Femur (tissue), 1 donor: ENCODE measurements around the gene GZMB.
"Not testable (repeated sequence)": the region's sequence is repeated elsewhere in the genome, so short reads cannot be mapped to it uniquely, and the experiment has no call there.

Source experiments
- DNase-seq: peaks from one replicate; pipeline ENCODE4 v3.0.0-alpha.2; 2017

The GZMB gene

GRCh38 chr14:24630872-24631477 is 3.0 kb downstream of the GZMB start:
- peak; percentile 31 for DNase-seq

- no peak for DNase-seq
Measured at GRCh38 chr14:24630087-24630871, 3.7 kb downstream of the GZMB start.

GRCh38 chr14:24629521-24629920 is 4.5 kb downstream of the GZMB start:
- DNase-seq, result no peak

- DNase-seq, result no peak
Measured at GRCh38 chr14:24613747-24614146, 20.2 kb downstream of the GZMB start.

DNA sequence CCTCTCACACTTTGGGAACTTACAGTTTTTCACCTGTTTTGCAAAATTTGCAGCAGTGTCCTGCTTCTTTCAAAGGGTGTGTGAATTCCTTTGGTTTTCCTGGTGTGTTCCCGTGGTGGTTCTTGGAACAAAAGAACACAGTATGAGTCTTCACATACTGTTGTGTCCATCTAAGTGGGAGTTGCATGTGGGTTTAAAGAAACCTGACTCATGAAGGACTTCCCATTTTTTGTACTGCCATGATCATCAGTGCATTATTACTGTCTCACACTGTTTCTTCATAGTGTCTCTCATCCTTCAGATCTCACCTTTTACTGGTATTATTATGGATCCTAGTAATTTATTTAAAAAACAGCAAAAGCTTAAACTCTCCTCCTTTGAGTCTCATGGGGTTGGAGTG is 20.7 kb downstream of the GZMB start:
- no peak for DNase-seq

GRCh38 chr14:24612196-24612595 is 21.8 kb downstream of the GZMB start:
- DNase-seq, result no peak

- DNase-seq, result no peak
Measured at GRCh38 chr14:24609655-24610344, 24.2 kb downstream of the GZMB start, which contains the start of gene GZMH. GZMH (minus strand) TSS chr14:24609685; CDS start chr14:24609613, 72 bp downstream.

GRCh38 chr14:24607635-24608514 is 26.1 kb downstream of the GZMB start:
- no peak for DNase-seq

- no peak for DNase-seq
Measured at GRCh38 chr14:24607081-24607480, 26.9 kb downstream of the GZMB start.

DNA sequence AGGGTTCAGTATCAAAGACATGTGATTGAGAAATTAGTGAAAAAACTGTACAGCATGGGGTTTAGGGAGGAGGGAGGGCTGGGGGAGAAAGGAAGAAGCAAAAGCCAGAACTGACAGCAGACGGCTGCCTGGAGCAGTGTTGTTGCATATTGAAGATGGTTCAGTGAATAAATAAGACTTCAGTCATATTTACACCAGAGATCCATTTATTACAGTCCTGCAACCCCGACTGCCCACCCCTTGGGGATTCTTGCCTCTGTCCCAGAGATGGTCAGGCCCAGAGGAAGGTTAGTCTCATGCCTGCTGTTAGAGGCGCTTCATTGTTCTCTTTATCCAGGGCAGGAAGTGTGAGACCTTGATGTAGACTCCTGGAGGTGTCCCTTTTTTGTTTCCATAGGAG is 27.7 kb downstream of the GZMB start:
- no peak for DNase-seq

DNA sequence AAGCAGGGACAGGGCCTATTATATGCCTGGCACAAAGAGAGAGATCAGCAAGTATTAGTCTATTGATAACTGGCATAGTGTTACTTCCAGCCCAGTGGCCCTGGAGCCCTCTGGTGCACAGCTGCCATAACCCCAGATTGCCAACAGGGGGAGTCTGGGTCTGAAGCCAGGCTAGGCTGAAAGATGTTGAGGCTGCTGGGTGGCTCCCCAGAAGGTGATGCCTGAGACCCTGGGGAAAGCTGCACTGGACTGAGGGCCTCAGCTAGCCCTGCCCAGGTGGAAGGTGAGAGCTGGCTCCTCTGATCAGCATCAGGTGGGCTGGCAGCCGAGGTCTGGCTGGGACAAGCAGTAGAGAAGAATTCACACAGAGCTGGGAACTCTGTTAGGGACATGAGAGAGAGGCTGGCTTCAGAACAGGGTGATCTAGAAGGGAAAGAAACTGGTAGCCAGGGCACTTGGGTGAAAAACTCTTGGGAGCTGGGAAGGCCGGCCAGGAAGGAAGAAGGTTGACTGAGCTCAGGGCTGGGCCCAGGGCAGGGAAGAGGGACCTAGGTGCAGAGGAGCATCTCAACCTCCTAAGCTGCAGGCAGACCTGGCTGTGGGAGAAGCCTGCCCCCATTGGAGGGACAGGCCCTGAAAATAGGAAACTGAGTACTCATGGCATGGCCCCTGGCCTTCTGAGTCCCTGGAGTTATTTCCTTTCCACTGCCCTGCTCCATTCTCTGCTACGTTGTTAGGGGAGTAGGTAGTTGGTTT is 28.4 kb downstream of the GZMB start:
- no peak for DNase-seq

GRCh38 chr14:24597403-24597802 is 36.6 kb downstream of the GZMB start:
- no peak for DNase-seq

- no peak for DNase-seq
Measured at GRCh38 chr14:24595073-24595808, 38.7 kb downstream of the GZMB start.

DNA sequence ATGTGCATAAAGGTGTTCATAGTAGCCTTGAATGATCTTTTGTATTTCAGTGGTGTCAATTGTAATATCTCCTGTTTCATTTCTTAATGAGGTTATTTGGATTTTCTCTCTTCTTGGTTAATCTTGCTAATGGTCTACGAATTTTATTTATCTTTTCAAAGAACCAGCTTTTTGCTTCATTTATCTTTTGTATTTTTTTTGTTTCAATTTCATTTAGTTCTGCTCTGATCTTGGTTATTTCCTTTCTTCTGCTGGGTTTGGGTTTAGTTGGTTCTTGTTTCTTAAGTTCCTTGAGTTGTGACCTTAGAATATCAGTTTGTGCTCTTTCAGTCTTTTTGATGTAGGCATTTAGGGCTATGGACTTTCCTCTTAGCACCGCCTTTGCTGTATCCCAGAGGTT is 43.0 kb downstream of the GZMB start:
- DNase-seq, result not testable (repeated sequence)

- DNase-seq, result not testable (repeated sequence)
Measured at GRCh38 chr14:24584402-24584801, 49.6 kb downstream of the GZMB start.
